Measurements from ENCODE around the gene CUBN.

- TF ChIP-seq CTCF (IDR thresholded peaks at IDR 0.05), result no peak
- no peak for TF ChIP-seq POLR2A (IDR thresholded peaks at IDR 0.05)
These were observed 188.5 kb downstream of the CUBN start for GRCh38 chr10:16941067-16941466.
